Activated T-cell treated with anti-CD3 and anti-CD28 coated beads for 48 hours (primary cell): ENCODE results near the gene RGPD8.
"Not testable (repeated sequence)": the region's sequence is repeated elsewhere in the genome, so short reads cannot be mapped to it uniquely, and the experiment has no call there.

Experiments
- DNase-seq: peaks from one replicate; pipeline ENCODE4 v3.0.0-alpha.2; 2020; ENCODE audit warnings: low read depth

The RGPD8 gene

DNA sequence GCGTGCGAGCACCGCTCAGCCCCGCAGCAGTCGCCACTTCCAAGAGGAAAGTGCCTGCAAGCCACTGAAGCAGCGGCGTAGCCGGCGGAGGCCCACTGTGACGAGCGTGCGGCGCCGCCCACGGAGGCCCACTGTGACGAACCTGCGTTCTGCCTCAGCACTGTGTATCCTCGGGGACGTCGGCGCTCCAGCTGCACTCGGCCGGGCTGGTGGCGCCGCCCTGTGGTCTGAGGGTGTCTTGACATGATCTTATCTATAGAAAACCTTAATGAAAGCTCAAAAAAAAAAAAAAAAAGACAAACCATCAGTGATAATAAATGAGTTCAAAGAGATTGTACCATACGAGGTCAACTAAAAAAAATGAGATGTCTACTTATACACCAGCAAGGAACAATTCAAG is at the start of gene RGPD8:
Gene RGPD8, minus strand, starts transcription at position 166 of the 400 bp plus-strand sequence. CDS start 192 bp downstream, outside the sequence.
- DNase-seq = peak; percentile 78

DNA sequence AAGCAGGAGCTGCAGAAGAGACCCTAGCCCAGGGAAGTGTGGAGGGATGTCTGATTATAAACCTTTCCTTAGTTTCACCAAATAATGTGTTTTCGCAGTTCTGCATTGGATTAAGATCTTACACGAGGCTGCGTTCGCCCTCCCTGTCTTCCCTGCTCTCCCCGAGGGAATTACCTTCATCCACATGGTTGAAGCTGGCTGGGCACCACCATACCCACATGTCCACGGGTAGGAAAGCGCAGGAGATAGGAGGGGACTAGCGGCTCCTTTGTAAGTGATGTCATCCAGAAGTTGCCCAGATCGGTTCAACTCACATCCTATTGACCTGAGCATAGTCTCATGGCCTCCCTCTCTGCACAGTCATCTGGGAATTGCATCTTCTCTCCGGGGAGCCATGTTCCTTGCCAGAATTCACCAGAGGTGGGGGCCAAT is 49.6 kb upstream of the RGPD8 start:
- DNase-seq = no peak

DNA sequence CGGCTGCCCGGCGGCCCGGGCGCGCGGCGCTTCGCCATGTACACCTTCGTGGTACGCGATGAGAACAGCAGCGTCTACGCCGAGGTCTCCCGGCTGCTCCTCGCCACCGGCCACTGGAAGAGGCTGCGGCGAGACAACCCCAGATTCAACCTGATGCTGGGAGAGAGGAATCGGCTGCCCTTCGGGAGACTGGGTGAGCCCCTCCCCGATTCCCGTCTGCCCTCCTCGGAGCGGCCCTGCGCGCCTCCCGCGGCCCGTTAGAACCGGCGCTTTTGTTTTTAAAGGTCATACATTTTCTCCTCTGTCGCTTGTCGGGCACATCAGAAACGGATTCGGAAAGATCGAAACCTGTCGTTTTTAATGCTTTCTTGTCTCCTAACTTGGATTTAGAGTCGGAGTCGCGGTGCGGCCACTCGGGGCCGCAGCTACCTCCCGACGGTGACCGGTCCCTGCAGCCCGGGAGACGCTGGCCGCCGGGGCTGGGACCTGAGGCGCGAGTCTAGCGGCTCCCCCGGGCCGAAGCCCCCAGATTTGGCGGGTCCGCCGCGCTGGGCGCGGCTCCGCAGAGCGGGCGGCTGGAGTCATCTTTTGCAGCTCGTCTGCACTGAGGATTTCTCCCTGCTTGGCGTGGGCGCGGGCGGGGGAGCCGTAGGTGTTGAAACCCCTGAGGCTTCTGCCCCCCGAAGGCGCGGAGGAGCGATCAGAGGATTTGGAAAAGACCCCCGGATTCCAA is 49.0 kb upstream of the RGPD8 start:
- DNase-seq = peak; percentile 26

DNA sequence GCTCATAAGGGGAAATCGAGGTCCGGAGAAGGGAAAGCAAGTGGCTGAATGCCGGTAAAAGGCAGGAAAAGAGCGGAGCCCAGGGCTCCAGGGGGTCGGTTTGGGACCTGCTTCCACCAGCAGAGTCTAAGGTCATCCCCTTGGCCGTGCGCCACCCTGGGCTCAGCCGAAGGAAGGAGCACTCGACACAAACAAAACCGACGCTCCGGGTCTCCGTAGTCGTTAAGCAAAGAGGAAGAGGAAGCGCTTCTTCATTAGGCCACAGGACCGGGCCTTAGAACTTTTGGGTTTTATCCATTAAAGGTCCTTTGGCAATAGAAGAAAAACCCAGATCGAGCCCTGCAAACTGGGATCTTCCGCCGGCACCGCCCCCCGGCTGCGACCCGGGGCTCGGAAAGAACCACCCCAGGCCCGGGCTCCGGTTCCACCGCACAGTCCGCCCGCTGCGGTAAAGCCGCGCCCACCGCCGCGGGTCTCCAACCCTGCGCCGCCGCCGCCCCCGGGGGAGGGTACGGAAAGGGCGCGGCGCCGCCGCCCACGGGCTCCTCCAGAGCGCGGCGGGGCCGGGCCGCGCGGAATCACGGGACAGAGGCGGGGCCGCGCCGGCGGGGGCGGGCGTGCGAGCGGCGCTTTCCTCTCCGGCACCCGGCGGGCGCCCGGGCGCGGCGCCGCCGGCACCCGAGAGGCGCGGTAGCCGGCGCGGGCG is 48.2 kb upstream of the RGPD8 start, which contains the start of gene TTL:
Gene TTL, plus strand, starts transcription at position 629 of the 706 bp plus-strand sequence. CDS start 189 bp downstream, outside the sequence.
- peak; percentile 82 for DNase-seq

DNA sequence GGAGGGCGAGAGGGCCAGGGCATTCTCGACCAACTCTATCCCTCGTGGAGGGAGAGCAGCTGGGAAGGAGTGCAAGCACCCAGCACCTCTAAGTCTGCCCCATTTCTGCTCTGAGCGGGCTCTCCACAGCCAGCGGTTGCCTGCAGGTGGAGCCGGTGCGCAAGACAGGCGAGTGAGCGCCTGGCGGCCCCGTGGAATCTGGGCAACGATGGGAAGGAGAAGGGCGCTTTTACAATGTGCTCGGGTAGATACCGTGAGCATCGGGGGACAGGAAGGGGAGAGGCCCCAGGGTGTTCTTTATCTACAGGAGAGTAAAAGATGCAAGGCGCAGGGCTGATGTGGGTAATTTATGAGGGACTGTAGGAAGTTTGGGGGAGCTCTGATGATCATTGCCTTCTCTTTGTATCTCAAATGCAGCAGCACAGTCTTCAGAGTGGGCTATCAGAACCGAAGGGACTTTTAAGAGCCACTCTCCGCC is 47.6 kb upstream of the RGPD8 start:
- peak; percentile 80 for DNase-seq

DNA sequence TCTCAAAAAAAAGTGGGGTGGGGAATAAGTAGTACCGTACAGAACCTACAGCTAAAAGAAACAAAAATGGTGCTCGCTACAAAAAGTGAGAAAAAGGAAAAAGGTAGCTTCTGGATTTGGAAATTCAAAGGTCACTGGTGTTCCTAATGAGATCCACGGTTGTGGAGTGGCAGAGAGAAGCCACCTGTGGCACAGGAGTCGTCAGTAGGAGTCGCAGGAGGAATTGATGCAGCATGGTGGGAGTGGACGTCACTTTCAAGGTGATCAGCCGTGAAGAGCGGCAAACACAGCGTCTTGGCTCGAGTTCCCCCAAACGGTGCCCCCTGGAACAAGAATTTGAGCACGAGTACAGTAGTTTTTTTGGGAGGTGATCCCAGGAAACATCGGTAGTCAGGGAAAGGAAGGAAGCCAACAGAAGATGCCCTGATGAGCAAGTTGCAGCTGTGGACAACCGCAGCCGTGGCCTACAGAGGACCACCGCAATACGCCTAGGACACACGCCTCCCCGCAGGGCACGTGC is 47.1 kb upstream of the RGPD8 start:
- no peak for DNase-seq

DNA sequence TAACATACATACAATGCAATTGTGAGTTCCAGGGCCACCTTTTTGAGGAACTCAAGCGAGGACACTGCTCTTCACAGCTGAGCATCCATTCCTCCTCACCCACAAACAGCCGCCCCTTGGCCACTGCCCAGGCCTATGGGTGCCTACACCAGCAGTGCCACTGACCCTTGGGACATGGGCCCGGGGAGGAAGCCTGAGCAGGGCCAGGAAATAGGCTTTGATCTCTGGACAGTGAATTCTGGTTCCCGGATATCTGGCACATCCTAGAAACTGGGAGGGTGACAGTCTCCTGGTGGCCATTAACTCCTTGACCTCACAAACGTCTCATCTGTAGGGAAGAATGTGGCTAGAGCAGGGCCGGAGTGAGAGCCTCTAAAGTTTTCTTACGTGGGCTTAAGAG is 43.0 kb upstream of the RGPD8 start:
- no peak for DNase-seq

DNA sequence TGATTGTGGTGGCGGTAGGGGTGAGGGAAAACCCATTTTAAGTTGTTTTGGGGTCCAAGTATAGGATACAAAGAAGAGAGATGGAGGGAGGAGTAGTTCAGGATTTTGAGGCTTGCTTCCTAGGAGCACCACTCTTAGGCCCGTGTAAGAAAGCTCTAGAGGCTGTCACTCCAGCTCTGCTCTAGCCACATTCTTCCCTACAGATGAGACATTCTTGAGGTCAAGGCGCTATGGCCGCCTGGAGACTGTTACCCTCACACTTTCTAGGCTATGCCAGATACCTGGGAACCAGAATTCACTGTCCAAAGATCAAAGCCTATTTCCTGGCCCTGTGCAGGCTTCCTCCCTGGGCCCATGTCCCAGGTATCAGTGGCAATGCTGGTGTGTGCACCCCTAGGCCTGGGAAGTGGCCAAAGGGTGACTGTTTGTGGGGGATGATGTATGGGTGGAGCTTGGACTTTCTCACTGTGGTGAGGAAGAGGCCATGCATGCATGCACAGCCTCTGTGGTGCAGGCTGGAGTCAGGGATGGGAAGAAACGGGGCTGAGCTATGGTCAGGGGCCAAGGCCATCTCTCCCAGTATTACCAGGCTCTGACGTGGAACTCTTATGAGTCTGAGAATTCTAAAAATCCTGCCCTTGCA is 41.5 kb upstream of the RGPD8 start:
- DNase-seq = no peak

DNA sequence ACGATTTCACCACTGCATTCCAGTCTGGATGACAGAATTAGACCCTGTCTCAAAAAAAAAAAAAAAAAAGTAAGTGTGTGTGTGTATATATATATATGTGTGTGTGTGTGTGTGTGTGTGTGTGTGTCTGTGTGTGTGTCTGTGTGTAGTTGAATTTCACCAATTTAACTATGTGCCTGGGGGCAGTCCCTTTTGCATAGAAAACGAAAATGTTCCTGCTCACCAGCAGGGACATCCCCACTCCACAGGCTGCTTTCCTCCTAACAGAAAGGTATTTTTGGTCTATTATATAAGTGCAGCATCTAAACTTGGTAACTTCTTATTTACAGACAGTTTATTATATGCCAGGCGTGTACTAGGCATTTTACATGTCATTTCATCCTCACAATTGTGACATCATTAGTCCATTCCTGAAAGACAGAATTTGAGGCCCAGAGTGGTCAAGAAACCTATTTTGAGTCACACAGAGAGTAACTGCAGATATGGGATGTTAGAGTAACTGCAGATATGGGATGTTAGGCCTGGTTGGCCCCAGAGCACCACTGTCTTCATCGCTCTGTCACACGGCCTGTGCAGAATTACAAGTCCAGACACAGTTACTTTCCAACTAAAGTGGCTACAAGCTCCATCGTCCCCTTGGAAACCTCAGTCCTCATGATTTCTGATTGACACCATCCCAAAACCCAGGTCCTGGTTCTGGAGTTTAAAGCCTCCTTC is 39.3 kb upstream of the RGPD8 start:
- no peak for DNase-seq

DNA sequence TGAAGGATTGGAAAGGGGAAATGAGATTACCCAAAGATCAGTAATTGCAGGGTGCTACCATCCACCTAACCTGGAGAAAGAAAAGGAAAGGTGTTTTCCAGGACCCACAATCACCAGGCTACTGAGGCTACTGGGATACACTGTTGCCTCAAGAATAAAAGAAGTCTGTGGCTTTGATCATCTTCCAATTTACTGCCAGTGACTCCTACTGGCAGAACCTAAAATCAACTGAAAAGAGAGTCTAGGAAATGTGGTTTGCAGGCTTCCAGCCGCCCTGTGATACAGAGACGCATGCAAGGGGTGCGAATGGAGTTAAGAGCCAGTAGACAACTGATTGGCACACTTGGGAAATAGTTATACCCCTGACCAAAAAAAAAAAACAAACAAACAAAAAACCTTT is 31.9 kb upstream of the RGPD8 start:
- no peak for DNase-seq

DNA sequence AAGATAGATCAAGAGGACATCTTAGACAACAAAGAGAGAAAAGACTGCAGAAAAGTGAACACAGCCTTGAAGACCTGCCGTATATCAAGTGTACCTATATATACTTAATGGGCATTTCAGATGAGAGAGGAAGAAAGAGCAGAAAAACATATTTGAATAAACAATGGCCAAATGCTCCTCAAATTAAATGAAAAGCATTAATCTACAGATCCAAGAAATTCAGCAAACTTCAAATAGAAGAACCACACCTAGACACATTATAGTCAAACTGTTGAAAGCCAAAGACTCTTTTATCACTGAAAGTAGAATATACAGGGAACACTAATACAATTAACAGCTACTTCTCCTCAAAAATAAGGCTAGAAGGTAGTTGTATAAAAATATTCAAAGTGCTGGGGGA is 29.8 kb upstream of the RGPD8 start:
- no peak for DNase-seq

DNA sequence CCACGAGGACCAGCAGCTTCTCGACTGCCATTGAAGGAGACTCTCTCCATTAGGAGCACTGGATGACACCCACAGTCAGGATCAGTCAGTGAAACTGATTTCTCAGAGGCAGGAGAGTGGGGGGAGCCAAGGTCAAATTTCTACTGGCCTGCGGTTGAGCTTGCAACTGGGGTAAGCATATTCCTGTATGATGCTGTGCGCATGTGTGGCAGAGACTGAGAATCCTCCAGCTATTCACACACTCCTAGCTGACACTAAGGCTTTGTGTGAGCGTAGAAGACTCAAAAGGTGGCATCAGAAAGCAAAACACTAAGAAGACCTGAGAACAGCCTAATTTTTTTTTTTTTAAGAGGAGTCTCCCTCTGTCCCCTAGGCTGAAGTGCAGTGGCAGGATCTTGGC is 28.7 kb upstream of the RGPD8 start:
- no peak for DNase-seq

DNA sequence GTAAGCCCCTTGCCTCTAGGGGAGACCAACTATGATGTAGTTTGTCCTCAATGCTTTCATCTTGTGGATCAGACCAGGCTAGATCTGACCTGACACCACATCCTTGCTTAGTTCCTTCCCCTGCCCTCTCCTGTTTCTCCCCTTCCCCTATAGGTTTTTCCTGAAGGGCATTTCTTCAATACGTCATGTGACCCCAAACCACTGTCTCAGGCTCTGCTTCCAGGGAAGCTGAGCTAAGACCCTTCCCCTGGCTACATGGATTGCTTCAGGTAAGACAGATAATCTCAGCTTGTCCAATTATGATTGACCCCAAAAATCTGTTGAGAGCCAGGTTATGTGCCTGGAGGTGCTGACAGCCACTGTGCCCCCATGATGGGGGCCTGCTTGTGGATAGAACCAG is 25.9 kb upstream of the RGPD8 start:
- no peak for DNase-seq

DNA sequence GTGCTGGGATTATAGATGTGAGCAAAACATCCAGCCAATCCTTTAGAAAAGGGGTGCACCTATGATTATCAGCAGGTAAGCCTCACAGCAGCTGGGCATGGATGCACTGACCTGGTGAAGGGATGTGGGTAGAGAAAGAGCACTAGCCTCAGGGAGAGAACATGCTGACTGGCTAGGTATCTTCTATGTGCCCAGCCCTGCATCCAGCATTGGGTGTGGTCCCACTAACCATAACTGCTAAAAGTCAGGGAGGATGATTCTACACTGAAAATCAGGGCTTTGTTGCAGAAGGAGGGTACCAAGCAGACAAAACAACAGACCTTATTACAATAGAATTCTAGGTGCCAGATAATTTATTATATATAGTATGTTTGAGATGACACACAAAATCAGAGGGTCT is 21.1 kb upstream of the RGPD8 start:
- no peak for DNase-seq

DNA sequence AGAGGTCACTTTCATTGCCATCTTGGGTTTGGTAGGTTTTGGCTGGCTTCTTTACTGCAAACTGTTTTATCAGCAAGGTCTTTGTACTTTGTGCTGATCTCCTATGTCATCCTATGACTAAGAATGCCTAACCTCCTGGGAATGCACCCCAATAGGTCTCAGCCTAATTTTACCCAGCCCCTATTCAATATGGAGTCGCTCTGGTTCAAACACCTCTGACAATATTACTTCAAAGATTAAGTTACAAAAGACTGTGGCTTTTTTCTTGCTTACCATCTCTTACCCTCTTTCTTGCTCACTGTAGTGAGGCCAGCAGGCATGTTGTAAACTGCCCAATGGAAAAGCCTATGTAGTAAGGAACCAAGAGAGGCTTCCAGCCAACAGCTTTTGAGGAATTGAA is 17.9 kb upstream of the RGPD8 start:
- no peak for DNase-seq

DNA sequence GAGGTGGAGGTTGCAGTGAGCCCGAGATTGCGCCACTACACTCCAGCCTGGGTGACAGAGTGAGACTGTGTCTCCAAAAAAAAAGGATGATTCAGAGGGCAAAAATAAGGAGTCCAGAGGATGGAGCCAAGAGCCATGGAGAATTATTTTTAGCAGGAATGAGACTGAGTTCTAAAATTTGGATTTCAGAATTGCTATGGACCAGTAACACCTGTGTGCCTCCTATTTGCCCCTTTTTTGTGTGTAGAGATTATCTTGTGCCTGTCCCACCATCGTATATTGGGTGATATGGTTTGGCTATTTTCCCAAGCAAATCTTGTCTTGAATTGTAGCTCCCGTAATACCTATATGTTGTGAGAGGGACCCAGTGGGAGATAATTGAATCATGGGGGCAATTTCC is 16.4 kb upstream of the RGPD8 start:
- DNase-seq = no peak

DNA sequence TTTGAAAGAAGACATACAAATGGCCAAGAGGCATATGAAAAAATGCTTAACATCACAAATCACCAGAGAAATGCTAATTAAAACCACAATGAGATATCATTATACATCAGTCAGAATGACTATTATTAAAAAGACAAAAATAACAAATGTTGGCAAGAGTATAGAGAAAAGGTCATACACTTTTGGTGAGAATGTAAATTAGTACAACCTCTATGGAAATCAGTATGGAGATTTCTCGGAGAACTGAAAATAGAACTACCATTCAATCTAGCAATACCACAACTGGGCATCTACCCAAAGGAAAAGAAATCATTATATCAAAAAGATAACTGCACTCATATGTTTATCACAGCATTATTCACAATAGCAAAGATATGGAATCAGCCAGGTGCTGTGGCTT is 10.8 kb upstream of the RGPD8 start:
- DNase-seq = not testable (repeated sequence)

DNA sequence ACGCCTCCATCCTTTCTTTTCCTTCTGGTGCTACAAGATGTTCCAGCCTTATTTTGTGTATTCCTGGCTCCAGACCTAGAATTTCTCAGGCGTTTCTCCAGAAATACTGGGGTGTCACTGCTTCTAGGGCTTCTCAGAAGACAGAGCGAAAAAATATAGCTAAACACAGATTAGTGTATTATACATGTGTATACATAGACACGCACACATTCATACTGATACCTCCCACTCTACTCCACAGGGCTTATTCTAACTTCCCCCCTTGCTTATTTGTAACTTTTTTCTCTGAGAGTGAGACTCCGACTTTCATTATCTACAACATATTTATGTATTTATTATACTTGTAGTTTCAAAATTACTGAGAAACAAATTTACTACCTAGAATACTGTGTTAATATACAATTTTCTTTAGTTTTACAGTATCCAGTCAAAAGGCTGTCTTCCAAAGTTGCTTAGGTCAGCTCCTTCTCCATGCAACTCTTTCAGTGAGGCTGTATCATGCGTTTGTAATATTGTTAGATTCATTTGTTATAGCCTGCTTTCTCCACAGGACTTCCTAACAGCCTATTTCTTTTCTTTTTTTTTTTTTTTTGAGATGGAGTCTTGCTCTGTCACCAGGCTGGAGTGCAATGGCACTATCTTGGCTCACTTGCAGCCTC is 5.3 kb upstream of the RGPD8 start:
- not testable (repeated sequence) for DNase-seq

DNA sequence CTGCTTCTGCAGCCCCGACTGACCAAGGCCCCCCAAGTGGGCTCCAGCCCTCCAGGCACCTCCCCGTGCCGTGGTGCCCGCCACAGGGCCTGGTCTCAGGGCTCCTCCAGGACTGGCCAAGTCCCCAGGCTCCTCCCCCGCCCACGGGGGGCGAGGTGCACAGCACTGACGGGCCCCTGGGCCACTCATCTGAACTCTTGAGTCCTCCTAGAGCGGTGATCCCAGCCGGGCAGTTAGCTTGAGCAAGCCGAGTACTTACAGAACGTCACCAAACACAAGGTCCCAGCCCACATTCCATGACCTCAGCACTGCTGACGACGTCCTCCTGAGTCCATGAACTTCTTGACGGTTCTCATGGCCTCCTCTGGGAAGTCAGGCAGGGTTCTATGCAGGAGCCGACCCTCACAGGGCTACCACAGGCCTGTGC is 4.0 kb upstream of the RGPD8 start:
- not testable (repeated sequence) for DNase-seq

DNA sequence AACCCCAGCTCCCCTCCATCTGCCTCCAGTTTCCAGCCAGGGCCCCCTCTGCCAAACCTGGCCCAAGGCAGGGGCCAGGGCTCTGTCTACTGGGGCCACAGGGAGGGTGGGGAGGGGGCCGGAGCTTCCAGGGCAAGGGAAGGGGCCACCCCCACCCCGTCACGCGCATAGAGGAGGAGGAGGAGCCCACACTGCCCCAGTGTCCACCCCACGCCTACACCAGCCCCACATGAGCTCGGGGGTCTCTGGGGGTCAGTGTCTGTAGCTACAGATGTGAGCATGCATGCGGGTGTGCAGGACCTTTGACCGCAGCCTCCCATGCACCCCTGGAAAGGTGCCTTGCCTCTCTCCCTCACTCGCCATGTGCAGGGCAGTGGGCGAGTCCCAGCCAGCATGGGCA is 3.5 kb upstream of the RGPD8 start:
- not testable (repeated sequence) for DNase-seq

DNA sequence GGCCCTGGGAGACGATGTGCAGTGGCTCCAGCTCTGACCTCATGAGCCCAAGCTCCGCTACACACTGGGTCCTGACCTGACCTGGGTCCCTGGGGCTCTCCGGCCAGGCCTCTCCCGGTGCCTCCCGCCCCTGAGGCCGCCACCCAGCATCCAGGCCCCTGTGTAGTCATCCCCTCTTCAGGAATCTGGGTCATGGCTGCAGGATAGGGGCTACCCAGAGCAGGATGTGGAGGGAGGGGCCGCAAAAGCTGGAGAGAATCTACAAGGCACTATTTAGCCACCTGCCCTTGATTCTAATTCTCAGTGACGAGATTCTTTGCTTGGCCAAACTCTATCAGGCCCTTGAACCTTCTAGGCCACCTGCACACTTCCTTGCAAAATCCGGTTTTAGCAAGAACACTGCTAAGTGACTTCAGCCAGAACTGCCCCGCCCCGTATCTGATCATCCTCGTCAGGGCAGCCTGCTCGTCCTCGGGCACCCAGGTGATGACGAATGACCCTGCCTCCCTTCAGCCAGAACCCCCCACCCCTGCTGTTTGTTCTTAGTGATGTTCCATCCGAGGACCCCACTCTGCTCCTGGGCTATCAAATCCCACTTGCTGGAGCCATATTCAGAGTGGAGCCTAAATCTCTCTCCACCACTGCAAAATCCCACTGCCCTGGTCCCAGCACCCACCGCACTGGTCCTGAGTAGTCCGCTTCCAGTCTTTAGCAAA is 2.4 kb upstream of the RGPD8 start:
- DNase-seq = not testable (repeated sequence)
